Vagina (tissue), 2 donors: ENCODE results near the gene MAB21L2.

ENCODE experiments used
- CTCF ChIP-seq, 3 experiments: fragments of 450-650 bp in 2 of 3; fragments of 200-600 bp in 1 of 3; sonication (generic) in 1 of 3; IDR thresholded peaks; one replicate each; pipeline ENCODE4 v1.5.1; 2017 to 2019; ENCODE audit warnings: antibody characterized with exemption in 3 of 3, mild to moderate bottlenecking in 2 of 3, moderate library complexity in 2 of 3
- POLR2A ChIP-seq, 2 donors: fragments of 450-650 bp; IDR thresholded peaks; one replicate each; pipeline ENCODE4 v1.6.1; 2017; ENCODE audit warnings: antibody characterized with exemption in 2 of 2, mild to moderate bottlenecking in 2 of 2, moderate library complexity in 2 of 2
- POLR2AphosphoS5 ChIP-seq, 2 donors: sonication (generic); formaldehyde crosslinking; IDR thresholded peaks; one replicate each; pipeline ENCODE4 v1.9.0; 2017; ENCODE audit warnings: antibody characterized with exemption in 2 of 2, mild to moderate bottlenecking in 2 of 2, low read depth in 1 of 2; ENCODE audit not compliant: insufficient read depth in 1 of 2

- TF ChIP-seq POLR2A (IDR thresholded peaks at IDR 0.05), result no peak
- no peak for TF ChIP-seq CTCF (IDR thresholded peaks at IDR 0.05)
- no peak for TF ChIP-seq POLR2AphosphoS5 (IDR thresholded peaks at IDR 0.05; ENCODE audit: insufficient read depth in 1 of 2, low read depth in 1 of 2)
Observed at GRCh38 chr4:150562250-150562649, 19.7 kb upstream of the MAB21L2 start.
